Right ventricle myocardium inferior (tissue), 1 donor: Measurements from ENCODE around the gene LSP1. TPM values are rescaled to one million over a fixed set of nuclear protein-coding genes. Genes with fewer than 3 reads are reported as not detected.
A peak's percentile ranks its signal among the peaks of the same experiment; 100 is the strongest.

Source experiments
- ATAC-seq: fragments of 200-7000 bp; cut with Tn5 transposase; one replicate; pipeline ENCODE4 v1.9.1; 2020; ENCODE audit warnings: mild to moderate bottlenecking, moderate library complexity
- DNase-seq: peaks from one replicate; pipeline ENCODE4 v3.0.0; 2021; ENCODE audit errors: missing footprints
- intact Hi-C: fragments of 100-400 bp; cut with DNase I; formaldehyde crosslinking; loops from one replicate; pipeline ENCODE4 v1.11.0; 2022
- total RNA-seq: library from RNA; stranded (reverse); fragmentation: NEBNext Ultra II Directional; extraction: Animal tissue kit (Norgen Biotek cat#: 25700); gene quantifications from one replicate; pipeline ENCODE4 v1.2.1, GENCODE V29; 2021
- donor health status: DM: no; HTN: yes; CAD: no; lungs with severe emphysema.

The LSP1 gene
- total RNA-seq, 1 donor from 2014 or later: 22.5 TPM

- intact Hi-C loops: no loop called here
- peak; percentile 46 for DNase-seq
- no peak for ATAC-seq
Measured at GRCh38 chr11:1857064-1857463, 4.2 kb downstream of the LSP1 start.

- intact Hi-C loops: no loop called here
- no peak for ATAC-seq
- DNase-seq: peak; percentile 76
Measured at GRCh38 chr11:1858154-1858553, 5.3 kb downstream of the LSP1 start.

GRCh38 chr11:1858576-1858975 lies 5.7 kb downstream of the LSP1 start:
- intact Hi-C loops: no loop called here
- ATAC-seq (no peak), DNase-seq (no peak)

- DNase-seq (peak; percentile 23), ATAC-seq (no peak)
- intact Hi-C loops: no loop called here
Measured at GRCh38 chr11:1859004-1859403, 6.1 kb downstream of the LSP1 start.

GRCh38 chr11:1860108-1860507 lies 7.2 kb downstream of the LSP1 start:
- ATAC-seq (no peak), DNase-seq (no peak)
- intact Hi-C loops: no loop called here

- no peak for DNase-seq
Measured at GRCh38 chr11:1861435-1862411, 8.8 kb downstream of the LSP1 start.

GRCh38 chr11:1862588-1863351 lies 9.9 kb downstream of the LSP1 start:
- DNase-seq (no peak), ATAC-seq (no peak)
- intact Hi-C loops: no loop called here

More at GRCh38 chr11:1861435-1862411, 8.8 kb downstream of the LSP1 start:
- no peak for ATAC-seq
- intact Hi-C loops: no loop called here

- intact Hi-C loops: no loop called here
- DNase-seq (peak; percentile 91), ATAC-seq (peak; percentile 26)
Measured at GRCh38 chr11:1863352-1864216, 10.7 kb downstream of the LSP1 start.

GRCh38 chr11:1864231-1864630 lies 11.3 kb downstream of the LSP1 start:
- intact Hi-C loops: no loop called here
- DNase-seq (peak; percentile 68), ATAC-seq (peak; percentile 5)

- DNase-seq: peak; percentile 71
- intact Hi-C loops: no loop called here
- ATAC-seq: no peak
Measured at GRCh38 chr11:1864831-1865665, 12.2 kb downstream of the LSP1 start.

- ATAC-seq: no peak
- intact Hi-C loops: no loop called here
- peak; percentile 66 for DNase-seq
Measured at GRCh38 chr11:1866226-1866625, 13.3 kb downstream of the LSP1 start.

- intact Hi-C loops: no loop called here
- ATAC-seq: no peak
- peak; percentile 32 for DNase-seq
Measured at GRCh38 chr11:1866776-1867175, 13.9 kb downstream of the LSP1 start.

GRCh38 chr11:1867381-1867780 lies 14.5 kb downstream of the LSP1 start:
- ATAC-seq (no peak), DNase-seq (peak; percentile 55)

GRCh38 chr11:1868056-1868635 lies 15.3 kb downstream of the LSP1 start:
- DNase-seq: peak; percentile 62
- intact Hi-C loops: no loop called here
- ATAC-seq: no peak

More at GRCh38 chr11:1867381-1867780, 14.5 kb downstream of the LSP1 start:
- intact Hi-C loops: no loop called here

GRCh38 chr11:1868636-1869291 lies 15.9 kb downstream of the LSP1 start:
- peak; percentile 69 for DNase-seq
- peak; percentile 41 for ATAC-seq

GRCh38 chr11:1869427-1870325 lies 16.8 kb downstream of the LSP1 start:
- ATAC-seq: peak; percentile 52
- intact Hi-C loops: no loop called here
- peak; percentile 73 for DNase-seq

More at GRCh38 chr11:1868636-1869291, 15.9 kb downstream of the LSP1 start:
- intact Hi-C loops: no loop called here
